ENCODE results near the gene SIPA1L2.

The SIPA1L2 gene

GRCh38 chr1:232628335-232629249, 1.3 kb downstream of the SIPA1L2 start:
- no peaks in the 10 kb centered on the region for H3K36me3 ChIP-seq
- H3K9me3 ChIP-seq: no peaks in the 10 kb centered on the region
- peak overlapping the region; percentile 82 for H3K4me3 ChIP-seq
- H3K27ac ChIP-seq: no peak overlapping the region
- peaks cover 24% of the 10 kb centered on the region for H3K27me3 ChIP-seq
- TF ChIP-seq Cebpa-rat (IDR thresholded peaks at IDR 0.05): no peak
- peaks cover 17% of the 10 kb centered on the region for H3K4me1 ChIP-seq
- peak overlapping the region; percentile 99 for H3K4me2 ChIP-seq
- peaks cover 9% of the 10 kb centered on the region for H4K20me1 ChIP-seq
- no peak overlapping the region for H3K9ac ChIP-seq

GRCh38 chr1:232627645-232628334, 2.1 kb downstream of the SIPA1L2 start:
- peaks cover 17% of the 10 kb centered on the region for H3K4me1 ChIP-seq
- H3K4me2 ChIP-seq: no peak overlapping the region

GRCh38 chr1:232627171-232627570, 2.8 kb downstream of the SIPA1L2 start:
- TF ChIP-seq Cebpa-rat (IDR thresholded peaks at IDR 0.05): no peak
- Histone ChIP-seq H3K27me3 (peaks cover 24% of the 10 kb centered on the region), H3K27ac (no peak overlapping the region), H3K9ac (no peak overlapping the region), H4K20me1 (peaks cover 9% of the 10 kb centered on the region), H3K4me1 (peaks cover 17% of the 10 kb centered on the region), H3K36me3 (no peaks in the 10 kb centered on the region), H3K4me3 (no peak overlapping the region), H3K4me2 (no peak overlapping the region), H3K9me3 (no peaks in the 10 kb centered on the region)

More at GRCh38 chr1:232627645-232628334, 2.1 kb downstream of the SIPA1L2 start:
- Histone ChIP-seq H3K9me3 (no peaks in the 10 kb centered on the region), H3K36me3 (no peaks in the 10 kb centered on the region), H3K27ac (no peak overlapping the region), H4K20me1 (peaks cover 9% of the 10 kb centered on the region), H3K9ac (no peak overlapping the region), H3K4me3 (no peak overlapping the region), H3K27me3 (peaks cover 24% of the 10 kb centered on the region)
- TF ChIP-seq Cebpa-rat (IDR thresholded peaks at IDR 0.05): no peak

GRCh38 chr1:232626452-232626851, 3.5 kb downstream of the SIPA1L2 start:
- H3K4me2 ChIP-seq: no peak overlapping the region
- H3K4me1 ChIP-seq: peaks cover 15% of the 10 kb centered on the region
- H3K36me3 ChIP-seq: no peaks in the 10 kb centered on the region
- H3K27me3 ChIP-seq: peaks cover 24% of the 10 kb centered on the region
- peaks cover 9% of the 10 kb centered on the region for H4K20me1 ChIP-seq
- no peak overlapping the region for H3K27ac ChIP-seq
- TF ChIP-seq Cebpa-rat (IDR thresholded peaks at IDR 0.05): no peak
- no peak overlapping the region for H3K9ac ChIP-seq
- no peak overlapping the region for H3K4me3 ChIP-seq
- H3K9me3 ChIP-seq: no peaks in the 10 kb centered on the region

GRCh38 chr1:232625319-232625868, 4.5 kb downstream of the SIPA1L2 start:
- H3K4me1 ChIP-seq: peaks cover 11% of the 10 kb centered on the region
- no peak overlapping the region for H3K4me2 ChIP-seq

GRCh38 chr1:232624546-232625281, 5.2 kb downstream of the SIPA1L2 start:
- no peak for TF ChIP-seq Cebpa-rat (IDR thresholded peaks at IDR 0.05)
- peaks cover 16% of the 10 kb centered on the region for H3K4me1 ChIP-seq

More at GRCh38 chr1:232625319-232625868, 4.5 kb downstream of the SIPA1L2 start:
- Histone ChIP-seq H3K27ac (no peak overlapping the region), H3K9me3 (no peaks in the 10 kb centered on the region), H3K4me3 (no peak overlapping the region), H3K36me3 (no peaks in the 10 kb centered on the region), H4K20me1 (peaks cover 9% of the 10 kb centered on the region), H3K9ac (no peak overlapping the region), H3K27me3 (peaks cover 24% of the 10 kb centered on the region)
- no peak for TF ChIP-seq Cebpa-rat (IDR thresholded peaks at IDR 0.05)

GRCh38 chr1:232622981-232623380, 7.0 kb downstream of the SIPA1L2 start:
- no peak overlapping the region for H3K4me2 ChIP-seq
- H4K20me1 ChIP-seq: no peaks in the 10 kb centered on the region
- H3K36me3 ChIP-seq: no peaks in the 10 kb centered on the region
- no peak overlapping the region for H3K9ac ChIP-seq
- peaks cover 4% of the 10 kb centered on the region; the same call in 1 of the 2 replicates for H3K27me3 ChIP-seq
- peaks cover 14% of the 10 kb centered on the region for H3K4me1 ChIP-seq
- TF ChIP-seq Cebpa-rat (IDR thresholded peaks at IDR 0.05): no peak
- no peak overlapping the region for H3K4me3 ChIP-seq
- H3K27ac ChIP-seq: no peak overlapping the region
- H3K9me3 ChIP-seq: no peaks in the 10 kb centered on the region

More at GRCh38 chr1:232624546-232625281, 5.2 kb downstream of the SIPA1L2 start:
- Histone ChIP-seq H3K9me3 (no peaks in the 10 kb centered on the region), H4K20me1 (peaks cover 9% of the 10 kb centered on the region), H3K4me3 (no peak overlapping the region), H3K9ac (no peak overlapping the region), H3K27ac (no peak overlapping the region), H3K36me3 (no peaks in the 10 kb centered on the region), H3K4me2 (no peak overlapping the region), H3K27me3 (peaks cover 21% of the 10 kb centered on the region)

GRCh38 chr1:232622378-232622777, 7.6 kb downstream of the SIPA1L2 start:
- Histone ChIP-seq H3K4me1 (peaks cover 20% of the 10 kb centered on the region), H3K36me3 (no peaks in the 10 kb centered on the region), H3K27ac (no peak overlapping the region), H3K4me2 (no peak overlapping the region), H3K9me3 (no peaks in the 10 kb centered on the region), H3K4me3 (no peak overlapping the region), H3K9ac (no peak overlapping the region), H4K20me1 (no peaks in the 10 kb centered on the region), H3K27me3 (no peaks in the 10 kb centered on the region; the same call in 1 of the 2 replicates)
- no peak for TF ChIP-seq Cebpa-rat (IDR thresholded peaks at IDR 0.05)

GRCh38 chr1:232621050-232621449, 8.9 kb downstream of the SIPA1L2 start:
- H3K27ac ChIP-seq: no peak overlapping the region
- H3K36me3 ChIP-seq: no peaks in the 10 kb centered on the region
- H3K27me3 ChIP-seq: no peaks in the 10 kb centered on the region
- H4K20me1 ChIP-seq: no peaks in the 10 kb centered on the region
- H3K4me2 ChIP-seq: no peak overlapping the region
- no peak overlapping the region for H3K4me3 ChIP-seq
- no peaks in the 10 kb centered on the region for H3K9me3 ChIP-seq
- TF ChIP-seq Cebpa-rat (IDR thresholded peaks at IDR 0.05): no peak
- H3K9ac ChIP-seq: no peak overlapping the region
- peaks cover 25% of the 10 kb centered on the region for H3K4me1 ChIP-seq

Measured in BLaER1 (cell line).